Epithelial cell of proximal tubule (primary cell): ENCODE data around the gene GRK7. TPM values are rescaled to one million over a fixed set of nuclear protein-coding genes. Genes with fewer than 3 reads are reported as not detected.
"Not testable (repeated sequence)": the region's sequence is repeated elsewhere in the genome, so short reads cannot be mapped to it uniquely, and the experiment has no call there.

Experiments
- DNase-seq: peaks from one replicate; pipeline ENCODE4 v3.0.0-alpha.2; 2011; ENCODE audit warnings: low read depth
- H3K4me3 ChIP-seq: 2 replicates; pipeline ENCODE4 v1.5.1; 2011; ENCODE audit warnings: low read depth, mild to moderate bottlenecking, low read length
- CTCF ChIP-seq: conservative IDR thresholded peaks from 2 replicates; pipeline ENCODE4 v1.5.1; 2012; ENCODE audit warnings: low read depth, mild to moderate bottlenecking, low read length
- total RNA-seq: library from RNA; depleted of rRNA; stranded (reverse); fragments of >200 nt; gene quantifications from 2 replicates; pipeline ENCODE4 v1.2.3, GENCODE V29; 2015

The GRK7 gene
- total RNA-seq, 1 donor from 2014 or later = not detected

GRCh38 chr3:141754032-141754431, 9.2 kb upstream of the GRK7 start:
- no peak for DNase-seq
- TF ChIP-seq CTCF = no peak
- no peak overlapping the region for H3K4me3 ChIP-seq

GRCh38 chr3:141762552-141762951, 656 bp upstream of the GRK7 start:
- H3K4me3 ChIP-seq, DNase-seq: not testable (repeated sequence)

GRCh38 chr3:141764045-141764444, 837 bp downstream of the GRK7 start:
- no peak for TF ChIP-seq CTCF
- no peak overlapping the region for H3K4me3 ChIP-seq
- no peak for DNase-seq

- H3K4me3 ChIP-seq = no peak overlapping the region
- no peak for DNase-seq
- no peak for TF ChIP-seq CTCF
These were observed 1.3 kb downstream of the GRK7 start for GRCh38 chr3:141764465-141764864.

- no peak for DNase-seq
- TF ChIP-seq CTCF = no peak
- H3K4me3 ChIP-seq = no peak overlapping the region
These were observed 1.8 kb downstream of the GRK7 start for GRCh38 chr3:141764986-141765385.

GRCh38 chr3:141767066-141767465, 3.9 kb downstream of the GRK7 start:
- TF ChIP-seq CTCF = no peak
- no peak for DNase-seq
- no peak overlapping the region for H3K4me3 ChIP-seq

- DNase-seq = no peak
- H3K4me3 ChIP-seq = no peak overlapping the region
- TF ChIP-seq CTCF = no peak
These were observed 6.2 kb downstream of the GRK7 start for GRCh38 chr3:141769221-141769894.
